AG04450 (cell line): Measurements from ENCODE around the gene GOLM1. TPM values are rescaled to one million over a fixed set of nuclear protein-coding genes. Genes with fewer than 3 reads are reported as not detected.

Experiments
- CTCF ChIA-PET: fragments of 300-600, 350-600 bp; formaldehyde crosslinking; extraction: SDS; loops from one replicate; lab custom pipeline; 2022; ENCODE audit warnings: antibody characterized with exemption, inconsistent platforms; lab: Charles Lee
- POLR2A ChIA-PET: fragments of 350-600 bp; formaldehyde crosslinking; extraction: SDS; loops from one replicate; lab custom pipeline; 2021; ENCODE audit warnings: antibody characterized with exemption, inconsistent platforms; lab: Yijun Ruan, JAX
- DNase-seq: peaks from one replicate; pipeline ENCODE4 v3.0.0-alpha.2; 2011; ENCODE audit warnings: low read depth, low spot score
- H3K27ac ChIP-seq: one replicate; pipeline ENCODE4 v1.5.1; 2012; ENCODE audit warnings: low read depth, low read length, control low read depth
- H3K27me3 ChIP-seq: one replicate; pipeline ENCODE4 v1.6.0; 2012; ENCODE audit warnings: low read length; ENCODE audit not compliant: control insufficient read depth, insufficient read depth
- H3K4me3 ChIP-seq: 2 replicates; pipeline ENCODE4 v1.5.1; 2011; ENCODE audit warnings: mild to moderate bottlenecking, low read depth, low read length, control low read depth
- H3K9me3 ChIP-seq: 2 replicates; pipeline ENCODE4 v1.5.1; 2012; ENCODE audit warnings: low read length; ENCODE audit not compliant: control insufficient read depth, insufficient read depth
- CTCF ChIP-seq: IDR thresholded peaks from 2 replicates; pipeline ENCODE4 v1.5.1; 2011; ENCODE audit warnings: low read depth, low read length, control low read depth, inconsistent platforms
- polyA plus RNA-seq: library from polyadenylated mRNA; depleted of rRNA; stranded (reverse); fragments of >200 nt; gene quantifications from 2 replicates; pipeline ENCODE4 v1.2.3, GENCODE V29; 2011

The GOLM1 gene
- polyA plus RNA-seq, 1 experiment, result 75.0 TPM

DNA sequence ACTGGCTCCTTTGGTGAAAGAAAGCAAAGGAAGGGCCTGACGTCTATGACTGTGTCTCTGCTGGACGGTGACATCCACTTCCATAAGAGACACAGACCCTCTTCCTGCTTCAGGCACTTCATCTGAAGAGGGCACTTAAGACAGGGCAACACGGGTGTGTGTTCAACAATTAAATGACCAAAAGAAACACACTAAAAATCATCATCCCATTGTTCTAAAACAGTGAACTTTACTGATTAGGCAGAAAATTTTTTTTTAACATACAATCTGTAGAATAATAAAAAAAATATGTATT lies 58.5 kb downstream of the GOLM1 start:
- Histone ChIP-seq H3K9me3 (no peaks in the 10 kb centered on the region), H3K4me3 (no peak overlapping the region), H3K27me3 (no peaks in the 10 kb centered on the region), H3K27ac (no peak overlapping the region)
- ChIA-PET POLR2A (interaction anchor here (1.2 kb wide), 1 partner anchor 11 kb away, joined by 3 read pairs; no protein-coding TSS in a partner anchor), CTCF (no interaction called here)
- no peak for DNase-seq
- TF ChIP-seq CTCF, result no peak

- no peaks in the 10 kb centered on the region for H3K9me3 ChIP-seq
- ChIA-PET POLR2A (interaction anchor here (1.2 kb wide), 1 partner anchor 11 kb away, joined by 3 read pairs; no protein-coding TSS in a partner anchor), CTCF (interaction anchor here (0.5 to 0.7 kb wide), 2 partner anchors 161 to 201 kb away, joined by 3 to 4 read pairs; no protein-coding TSS in a partner anchor)
- DNase-seq, result no peak
- H3K4me3 ChIP-seq, result no peak overlapping the region
- no peak overlapping the region for H3K27ac ChIP-seq
- no peak for TF ChIP-seq CTCF
- no peaks in the 10 kb centered on the region for H3K27me3 ChIP-seq
These were observed 59.1 kb downstream of the GOLM1 start for GRCh38 chr9:86039991-86040860.

GRCh38 chr9:86036555-86036954 lies 62.8 kb downstream of the GOLM1 start:
- H3K27ac ChIP-seq, result no peak overlapping the region
- ChIA-PET CTCF (no interaction called here), POLR2A (no interaction called here)
- no peak for DNase-seq
- no peak overlapping the region for H3K4me3 ChIP-seq
- no peaks in the 10 kb centered on the region for H3K27me3 ChIP-seq
- TF ChIP-seq CTCF, result no peak
- H3K9me3 ChIP-seq, result no peaks in the 10 kb centered on the region

DNA sequence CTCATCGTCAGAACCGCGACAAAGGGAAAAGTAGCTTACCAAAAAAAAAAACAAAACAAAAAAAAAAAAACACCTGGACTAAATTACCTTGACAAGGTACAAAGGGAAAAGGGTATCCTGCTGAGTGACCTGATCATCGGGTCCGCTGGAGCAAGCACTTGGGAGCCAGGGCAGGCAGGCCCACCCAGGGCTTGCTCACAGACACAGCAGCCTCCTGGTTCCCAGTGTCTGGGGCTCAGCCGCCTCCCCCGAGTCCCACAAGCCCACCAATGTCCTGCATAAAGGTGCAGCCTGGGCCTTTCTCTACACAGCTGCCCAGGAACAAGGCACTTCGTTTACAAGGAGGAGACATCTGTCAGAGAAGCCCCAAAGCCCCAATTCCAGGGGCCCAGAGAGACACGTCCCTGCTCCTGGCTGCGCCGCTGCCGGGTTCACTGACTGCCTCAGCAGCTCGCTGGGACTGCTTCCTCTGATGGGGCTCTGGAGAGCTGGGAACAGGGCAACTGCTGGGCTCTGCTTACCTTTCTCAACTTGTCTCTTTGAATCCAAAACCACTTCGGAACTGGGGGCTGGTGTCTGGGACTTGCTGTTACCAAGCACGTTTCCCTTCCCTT lies 63.4 kb downstream of the GOLM1 start:
- CTCF ChIA-PET, result interaction anchor here (0.6 kb wide), 1 partner anchor 335 kb away, joined by 4 read pairs; no protein-coding TSS in a partner anchor
- Histone ChIP-seq H3K27ac (no peak overlapping the region), H3K4me3 (no peak overlapping the region), H3K9me3 (no peaks in the 10 kb centered on the region), H3K27me3 (no peaks in the 10 kb centered on the region)
- no peak for TF ChIP-seq CTCF
- POLR2A ChIA-PET, result no interaction called here
- DNase-seq, result no peak
